ENCODE results near the gene EAF1. TPM values are rescaled to one million over a fixed set of nuclear protein-coding genes. Genes with fewer than 3 reads are reported as not detected.

EAF1 gene
- total RNA-seq (2022; extraction: Qiagen RNA extraction) = 13.7 to 18.0 TPM (median 15.1 TPM) in 5 replicates

DNA sequence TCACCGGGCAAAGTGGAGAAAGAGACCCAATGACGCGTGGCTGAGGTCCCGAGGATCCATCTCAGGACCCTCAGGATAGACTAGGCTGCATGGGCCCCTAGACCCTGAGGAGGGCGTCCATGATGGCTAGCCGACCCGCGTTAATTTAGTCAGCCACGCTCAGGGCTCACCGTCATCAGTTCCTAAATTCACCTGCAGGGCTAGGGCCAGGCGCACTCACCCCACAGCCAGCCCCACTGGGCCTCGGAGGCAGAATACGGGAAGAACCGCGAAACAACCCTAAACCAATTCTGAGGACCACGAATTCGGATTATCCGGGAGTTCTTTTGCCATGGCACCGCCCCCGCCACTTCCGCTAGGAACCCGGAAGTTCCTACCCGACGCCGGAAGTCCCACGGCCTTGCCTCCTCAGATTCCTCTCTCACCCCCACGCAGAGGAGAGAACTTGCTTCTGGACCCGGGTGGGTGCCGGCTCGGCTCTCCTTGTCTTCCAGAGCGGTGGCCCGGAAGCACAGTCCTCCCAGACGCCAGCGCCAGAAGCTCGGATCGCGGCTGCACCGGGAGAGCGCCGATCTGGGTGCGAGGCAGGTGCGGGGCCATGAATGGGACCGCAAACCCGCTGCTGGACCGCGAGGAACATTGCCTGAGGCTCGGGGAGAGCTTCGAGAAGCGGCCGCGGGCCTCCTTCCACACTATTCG, at the start of gene EAF1, which contains the start of gene METTL6:
Gene EAF1, plus strand, starts transcription at position 417 of the 699 bp plus-strand sequence. Its CDS starts 182 bp downstream, at position 599.
Gene METTL6, minus strand, starts transcription at position 363 of the 699 bp plus-strand sequence. CDS start 1,033 bp downstream, outside the sequence.

Other genes starting within 250 kb of the EAF1 start
- gene CAPN7, start 221.4 kb upstream of the EAF1 start, total RNA-seq (2022; extraction: Qiagen RNA extraction) = 21.6 to 32.5 TPM (median 25.6 TPM) in 5 replicates
- 15.5 to 16.0 TPM (median 15.7 TPM) in 5 replicates for gene SH3BP5, start 95.0 kb upstream of the EAF1 start, total RNA-seq (2022; extraction: Qiagen RNA extraction)
- 23.3 to 32.9 TPM (median 24.5 TPM) in 5 replicates for gene METTL6, start 54 bp upstream of the EAF1 start, total RNA-seq (2022; extraction: Qiagen RNA extraction)
- gene COLQ, start 94.1 kb downstream of the EAF1 start, total RNA-seq (2022; extraction: Qiagen RNA extraction) = 0.17 to 0.33 TPM (median 0.25 TPM) in 5 replicates
- gene HACL1, start 174.0 kb downstream of the EAF1 start, total RNA-seq (2022; extraction: Qiagen RNA extraction) = 23.1 to 31.0 TPM (median 24.2 TPM) in 5 replicates
- gene BTD, start 174.1 kb downstream of the EAF1 start, total RNA-seq (2022; extraction: Qiagen RNA extraction) = 15.4 to 19.3 TPM (median 16.8 TPM) in 5 replicates